HG02642 (cell line): ENCODE data around the gene AASDH.

Experiments
- ATAC-seq: cut with Tn5 transposase; IDR thresholded peaks from one replicate; pipeline ENCODE4 v1.9.1; 2021; ENCODE audit warnings: mild to moderate bottlenecking; ENCODE audit not compliant: unreplicated experiment, poor library complexity

Gene AASDH

GRCh38 chr4:56387023-56388001, at the start of gene AASDH:
Gene AASDH, minus strand, starts transcription at chr4:56387491. Its CDS starts 3,192 bp downstream, at chr4:56384299.
- ATAC-seq = peak; percentile 96

GRCh38 chr4:56435140-56435926, 48.0 kb upstream of the AASDH start, which contains the start of gene PPAT:
Gene PPAT, minus strand, starts transcription at chr4:56435615. Its CDS starts 138 bp downstream, at chr4:56435477.
- ATAC-seq = peak; percentile 82

GRCh38 chr4:56434599-56435139, 47.4 kb upstream of the AASDH start:
- ATAC-seq = peak; percentile 13

- ATAC-seq = no peak
Measured at GRCh38 chr4:56433280-56433679, 46.0 kb upstream of the AASDH start.

GRCh38 chr4:56430203-56430602, 42.9 kb upstream of the AASDH start:
- no peak for ATAC-seq

- no peak for ATAC-seq
Measured at GRCh38 chr4:56427179-56427578, 39.9 kb upstream of the AASDH start.

- peak; percentile 77 for ATAC-seq
Measured at GRCh38 chr4:56426273-56426672, 39.0 kb upstream of the AASDH start.

- ATAC-seq = peak; percentile 10
Measured at GRCh38 chr4:56425518-56425917, 38.2 kb upstream of the AASDH start.

GRCh38 chr4:56424697-56425514, 37.6 kb upstream of the AASDH start:
- ATAC-seq = no peak

- ATAC-seq = no peak
Measured at GRCh38 chr4:56424176-56424575, 36.9 kb upstream of the AASDH start.

GRCh38 chr4:56417396-56417795, 30.1 kb upstream of the AASDH start:
- no peak for ATAC-seq

GRCh38 chr4:56416349-56416748, 29.1 kb upstream of the AASDH start:
- ATAC-seq = no peak

GRCh38 chr4:56414135-56414670, 26.9 kb upstream of the AASDH start:
- no peak for ATAC-seq

GRCh38 chr4:56410247-56411062, 23.2 kb upstream of the AASDH start:
- no peak for ATAC-seq

- no peak for ATAC-seq
Measured at GRCh38 chr4:56409511-56410090, 22.3 kb upstream of the AASDH start.

- no peak for ATAC-seq
Measured at GRCh38 chr4:56408978-56409377, 21.7 kb upstream of the AASDH start.

GRCh38 chr4:56406151-56406550, 18.9 kb upstream of the AASDH start:
- ATAC-seq = no peak

- no peak for ATAC-seq
Measured at GRCh38 chr4:56405016-56405415, 17.7 kb upstream of the AASDH start.
